Measurements from ENCODE around the gene FAM186B.

GRCh38 chr12:49564686-49565405 lies 40.6 kb downstream of the FAM186B start:
- TF ChIP-seq CTCF (IDR thresholded peaks at IDR 0.05; ENCODE audit: borderline replicate concordance, extremely low read depth, low read length, poor library complexity, severe bottlenecking): no peak
- no peak for TF ChIP-seq EZH2 (IDR thresholded peaks at IDR 0.05; ENCODE audit: borderline replicate concordance, low read depth, low read length, severe bottlenecking)
